Peyer's patch (tissue), 4 donors: ENCODE measurements around the gene ZNF546.

Experiments
- CTCF ChIP-seq, 6 experiments: fragments of 450-650 bp in 4 of 6; fragments of 200-600 bp in 2 of 6; sonication (generic) in 1 of 6; IDR thresholded peaks; one replicate each; pipeline ENCODE4 v1.5.1; 2017 to 2019; ENCODE audit warnings: antibody characterized with exemption in 6 of 6, mild to moderate bottlenecking in 3 of 6, moderate library complexity in 1 of 6
- POLR2A ChIP-seq, 2 donors: fragments of 450-650 bp; IDR thresholded peaks; one replicate each; pipeline ENCODE4 v1.5.1; 2017; ENCODE audit warnings: antibody characterized with exemption in 2 of 2, mild to moderate bottlenecking in 2 of 2, moderate library complexity in 2 of 2

GRCh38 chr19:39993605-39994004 is 3.3 kb upstream of the ZNF546 start:
- TF ChIP-seq CTCF (IDR thresholded peaks at IDR 0.05) (no peak), POLR2A (IDR thresholded peaks at IDR 0.05) (no peak)
